ENCODE measurements around the gene CFAP97.
A peak's percentile ranks its signal among the peaks of the same experiment; 100 is the strongest.

Gene CFAP97
- long read RNA-seq, full-length matches to known transcripts, result 5 of 51 reads
- long read RNA-seq, partial matches to known transcripts, result 40 of 51 reads
- long read RNA-seq, other reads (novel, unspliced or antisense), result 6 of 51 reads

GRCh38 chr4:185203486-185204237, at the start of gene CFAP97:
TSS of gene CFAP97 (minus strand) at chr4:185204000. CDS start at chr4:185191196, 12,804 bp downstream.
- peaks cover 6% of the 10 kb centered on the region for H3K27me3 ChIP-seq (ENCODE audit: insufficient read depth, poor library complexity, severe bottlenecking)
- peak within 1 kb of the TSS; percentile 52 for H3K4me3 ChIP-seq (replicated peaks; ENCODE audit: insufficient read depth, low read length)
- DNase-seq (ENCODE audit: low read depth in 1 of 2, low spot score in 1 of 2), result peak; percentile 40 to 66
- H3K27ac ChIP-seq (replicated peaks), result peak within 1 kb of the TSS; percentile 41
- TF ChIP-seq CTCF (IDR thresholded peaks at IDR 0.05; ENCODE audit: insufficient read depth, low read length) (no peak), POLR2AphosphoS5 (IDR thresholded peaks at IDR 0.05; ENCODE audit: low read depth) (peak; percentile 46; the same call in 1 of the 2 replicates), SPI1 (IDR thresholded peaks at IDR 0.05; ENCODE audit: borderline replicate concordance, low read depth) (no peak), REST (IDR thresholded peaks at IDR 0.05; ENCODE audit: insufficient replicate concordance, low read depth) (peak; percentile 10), GABPA (IDR thresholded peaks at IDR 0.05; ENCODE audit: low read depth) (no peak)

- H3K27ac ChIP-seq (replicated peaks), result no peak overlapping the region
- TF ChIP-seq GABPA (IDR thresholded peaks at IDR 0.05; ENCODE audit: low read depth) (no peak), CTCF (IDR thresholded peaks at IDR 0.05; ENCODE audit: insufficient read depth, low read length) (no peak), REST (IDR thresholded peaks at IDR 0.05; ENCODE audit: insufficient replicate concordance, low read depth) (no peak), POLR2AphosphoS5 (IDR thresholded peaks at IDR 0.05; ENCODE audit: low read depth) (no peak), SPI1 (IDR thresholded peaks at IDR 0.05; ENCODE audit: borderline replicate concordance, low read depth) (no peak)
- H3K4me3 ChIP-seq (replicated peaks; ENCODE audit: insufficient read depth, low read length), result no peak overlapping the region
- H3K27me3 ChIP-seq (ENCODE audit: insufficient read depth, poor library complexity, severe bottlenecking), result peaks cover 4% of the 10 kb centered on the region
- no peak for DNase-seq (ENCODE audit: low read depth in 1 of 2, low spot score in 1 of 2)
Measured at GRCh38 chr4:185249105-185249504, 45.3 kb upstream of the CFAP97 start.

- no peak overlapping the region for H3K27ac ChIP-seq (replicated peaks)
- DNase-seq (ENCODE audit: low read depth in 1 of 2, low spot score in 1 of 2), result no peak
- no peak overlapping the region for H3K4me3 ChIP-seq (replicated peaks; ENCODE audit: insufficient read depth, low read length)
- H3K27me3 ChIP-seq (ENCODE audit: insufficient read depth, poor library complexity, severe bottlenecking), result peaks cover 4% of the 10 kb centered on the region
- TF ChIP-seq REST (IDR thresholded peaks at IDR 0.05; ENCODE audit: insufficient replicate concordance, low read depth) (no peak), SPI1 (IDR thresholded peaks at IDR 0.05; ENCODE audit: borderline replicate concordance, low read depth) (no peak), CTCF (IDR thresholded peaks at IDR 0.05; ENCODE audit: insufficient read depth, low read length) (no peak), GABPA (IDR thresholded peaks at IDR 0.05; ENCODE audit: low read depth) (no peak), POLR2AphosphoS5 (IDR thresholded peaks at IDR 0.05; ENCODE audit: low read depth) (no peak)
Measured at GRCh38 chr4:185248393-185249039, 44.7 kb upstream of the CFAP97 start.

Measured in HL-60 (cell line).